ENCODE measurements around the gene ZNF511. TPM values are rescaled to one million over a fixed set of nuclear protein-coding genes. Genes with fewer than 3 reads are reported as not detected.
"Not testable (repeated sequence)": the region's sequence is repeated elsewhere in the genome, so short reads cannot be mapped to it uniquely, and the experiment has no call there.

ZNF511 gene
- total and polyA plus RNA-seq, 2 of the 4 experiments (the other 2 are of a cell fraction), result 13.6 to 32.6 TPM

GRCh38 chr10:133320852-133321422 lies 12.2 kb downstream of the ZNF511 start:
- H3K9me1 ChIP-seq (ENCODE audit: insufficient read depth, low read length); H3K4me2 ChIP-seq (ENCODE audit: low read depth, low read length); H2BK20ac ChIP-seq (ENCODE audit: low read depth, low read length); H4K91ac ChIP-seq (ENCODE audit: insufficient read depth, low read depth, low read length); POLR2A ChIA-PET (ENCODE audit: unreplicated experiment); H4K20me1 ChIP-seq (ENCODE audit: insufficient read depth, low read length); H3K36me3 ChIP-seq (ENCODE audit: control insufficient read depth, insufficient read depth, low read length); H3K18ac ChIP-seq (ENCODE audit: low read depth, low read length); BruUV-seq (replicated peaks); H3K14ac ChIP-seq (replicated peaks; ENCODE audit: low read depth, low read length); ATAC-seq (ENCODE audit: low read depth); H2AK5ac ChIP-seq (ENCODE audit: low read depth, low read length); DNase-seq; H2AFZ ChIP-seq (replicated peaks; ENCODE audit: low read length, poor library complexity); H3K4ac ChIP-seq (ENCODE audit: low read depth, low read length); H4K8ac ChIP-seq (ENCODE audit: low read depth in 2 of 2, low read length in 2 of 2); H2AK9ac ChIP-seq (replicated peaks; ENCODE audit: low read depth, low read length, poor library complexity); H3K79me1 ChIP-seq (ENCODE audit: low read depth in 1 of 2, low read length in 2 of 2); H2BK15ac ChIP-seq (ENCODE audit: low read depth, low read length); H4K5ac ChIP-seq (ENCODE audit: low read depth, low read length); dilution Hi-C loops (cut with HindIII; ENCODE audit: low sequenced_read_pairs, unreplicated experiment); H3K9ac ChIP-seq (ENCODE audit: low read depth, low read length); H3K27me3 ChIP-seq (ENCODE audit: control insufficient read depth, insufficient read depth, low read length); H2BK5ac ChIP-seq (ENCODE audit: low read depth, low read length, poor library complexity, severe bottlenecking); H3K9me3 ChIP-seq (ENCODE audit: control insufficient read depth, insufficient read depth, low read length); H3K4me1 ChIP-seq (ENCODE audit: control insufficient read depth, insufficient read depth, low read length); H2BK120ac ChIP-seq (ENCODE audit: low read depth, low read length); H3K23ac ChIP-seq (ENCODE audit: low read depth, low read length); H3K4me3 ChIP-seq (ENCODE audit: insufficient read depth, low read depth, low read length); H3K56ac ChIP-seq (ENCODE audit: extremely low read depth, insufficient read depth, low read length); H3K27ac ChIP-seq (ENCODE audit: insufficient read depth, low read length): not testable (repeated sequence)
- CTCF ChIA-PET, result interaction anchor here (1.0 kb wide), 1 partner anchor 9 kb away, joined by 3 read pairs; no protein-coding TSS in a partner anchor
- in situ Hi-C loops (cut with MboI; ENCODE audit: low sequenced_read_pairs), result loop anchor here (10.0 kb wide), 1 partner anchor 174 kb away; no protein-coding TSS in a partner anchor
- peak; percentile 51 for TF ChIP-seq MAFK (IDR thresholded peaks at IDR 0.05; ENCODE audit: low read depth, low read length)
- intact Hi-C loops (cut with micrococcal nuclease), result loop anchor here (10.0 kb wide), 2 partner anchors 54 to 204 kb away; partner anchors contain the start of genes CYP2E1, ECHS1 and PAOX
- WGBS, 2 experiments (ENCODE audit: extremely low coverage in 2 of 2, insufficient read length in 1 of 2), result no CpG with 5 or more reads among the region's 6 CpGs

GRCh38 chr10:133322064-133322709 lies 13.5 kb downstream of the ZNF511 start:
- H2BK120ac ChIP-seq (ENCODE audit: low read depth, low read length); H4K5ac ChIP-seq (ENCODE audit: low read depth, low read length); H3K18ac ChIP-seq (ENCODE audit: low read depth, low read length); H3K36me3 ChIP-seq (ENCODE audit: control insufficient read depth, insufficient read depth, low read length); POLR2A ChIA-PET (ENCODE audit: unreplicated experiment); H4K8ac ChIP-seq (ENCODE audit: low read depth in 2 of 2, low read length in 2 of 2); H3K27ac ChIP-seq (ENCODE audit: insufficient read depth, low read length); H2AFZ ChIP-seq (replicated peaks; ENCODE audit: low read length, poor library complexity); H3K9me3 ChIP-seq (ENCODE audit: control insufficient read depth, insufficient read depth, low read length); dilution Hi-C loops (cut with HindIII; ENCODE audit: low sequenced_read_pairs, unreplicated experiment); H3K9me1 ChIP-seq (ENCODE audit: insufficient read depth, low read length); H3K4me2 ChIP-seq (ENCODE audit: low read depth, low read length); H2BK5ac ChIP-seq (ENCODE audit: low read depth, low read length, poor library complexity, severe bottlenecking); H3K56ac ChIP-seq (ENCODE audit: extremely low read depth, insufficient read depth, low read length); H3K14ac ChIP-seq (replicated peaks; ENCODE audit: low read depth, low read length); H2BK15ac ChIP-seq (ENCODE audit: low read depth, low read length); H3K4ac ChIP-seq (ENCODE audit: low read depth, low read length); ATAC-seq (ENCODE audit: low read depth); H2AK9ac ChIP-seq (replicated peaks; ENCODE audit: low read depth, low read length, poor library complexity); BruUV-seq (replicated peaks); H4K20me1 ChIP-seq (ENCODE audit: insufficient read depth, low read length); H3K4me1 ChIP-seq (ENCODE audit: control insufficient read depth, insufficient read depth, low read length); H3K9ac ChIP-seq (ENCODE audit: low read depth, low read length); H2BK20ac ChIP-seq (ENCODE audit: low read depth, low read length); H3K23ac ChIP-seq (ENCODE audit: low read depth, low read length); H3K79me1 ChIP-seq (ENCODE audit: low read depth in 1 of 2, low read length in 2 of 2); H2AK5ac ChIP-seq (ENCODE audit: low read depth, low read length); H4K91ac ChIP-seq (ENCODE audit: insufficient read depth, low read depth, low read length); H3K4me3 ChIP-seq (ENCODE audit: insufficient read depth, low read depth, low read length); DNase-seq: not testable (repeated sequence)
- in situ Hi-C loops (cut with MboI; ENCODE audit: low sequenced_read_pairs), result loop anchor here (10.0 kb wide), 1 partner anchor 173 kb away; no protein-coding TSS in a partner anchor
- H3K27me3 ChIP-seq (ENCODE audit: control insufficient read depth, insufficient read depth, low read length), result peaks cover 16% of the 10 kb centered on the region
- no CpG with 5 or more reads among the region's 14 CpGs for WGBS, 2 experiments (ENCODE audit: extremely low coverage in 2 of 2, insufficient read length in 1 of 2)
- intact Hi-C loops (cut with micrococcal nuclease), result loop anchor here (10.0 kb wide), 2 partner anchors 53 to 203 kb away; partner anchors contain the start of genes CYP2E1, ECHS1 and PAOX
- CTCF ChIA-PET, result interaction anchor here (1.0 kb wide), 1 partner anchor 7 kb away, joined by 3 read pairs; no protein-coding TSS in a partner anchor
